ENCODE measurements around the gene SPRR5. TPM values are rescaled to one million over a fixed set of nuclear protein-coding genes. Genes with fewer than 3 reads are reported as not detected.

SPRR5 gene
- total and polyA plus RNA-seq, 2 donors (not counting 3 experiments of a cell fraction or from before 2014, with no cell fraction given) = not detected

DNA sequence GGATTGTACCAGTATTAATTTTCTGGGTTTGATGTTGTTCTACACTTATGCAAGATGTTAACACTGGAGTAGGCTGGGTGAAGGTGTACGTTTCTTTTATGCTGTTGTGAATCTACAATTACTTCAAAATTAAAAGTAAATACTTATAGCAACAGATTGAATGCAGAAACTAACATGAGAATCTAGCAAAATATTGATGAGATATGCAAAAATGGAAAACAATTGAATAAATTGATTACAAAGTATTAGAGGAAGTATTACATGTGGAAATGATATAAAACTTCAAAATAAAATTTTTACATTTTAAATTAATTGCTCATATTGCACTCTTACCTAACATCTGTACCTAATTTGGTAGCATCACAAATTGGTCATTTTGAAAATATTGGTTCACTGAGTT, 48.8 kb downstream of the SPRR5 start:
- intact Hi-C loops (cut with micrococcal nuclease) = no loop called here
- no peaks in the 10 kb centered on the region for H3K27me3 ChIP-seq (ENCODE audit: control insufficient read depth in 2 of 2, insufficient read depth in 2 of 2, low read length in 2 of 2)
- no peak overlapping the region for H3K27ac ChIP-seq (ENCODE audit: insufficient read depth, low read depth, low read length)
- no peak overlapping the region for H3K4me3 ChIP-seq (replicated peaks in 1 of 3; ENCODE audit: insufficient read depth in 1 of 3, low read depth in 1 of 3, low read length in 3 of 3)
- no peaks in the 10 kb centered on the region for H3K9me3 ChIP-seq (replicated peaks; ENCODE audit: control insufficient read depth, insufficient read depth, low read length)
- TF ChIP-seq EZH2 (IDR thresholded peaks at IDR 0.05; ENCODE audit: borderline replicate concordance, low read depth, low read length, severe bottlenecking) (no peak), MYC (IDR thresholded peaks at IDR 0.05; ENCODE audit: low read depth, low read length) (no peak), FOS (IDR thresholded peaks at IDR 0.05; ENCODE audit: borderline replicate concordance, insufficient read depth, low read length) (no peak), JUN (IDR thresholded peaks at IDR 0.05; ENCODE audit: borderline replicate concordance, insufficient read depth, insufficient read length, low read depth) (no peak), POLR2AphosphoS5 (IDR thresholded peaks at IDR 0.05; ENCODE audit: insufficient read depth, low read depth, low read length) (no peak), GATA2 (IDR thresholded peaks at IDR 0.05; ENCODE audit: insufficient read depth, insufficient read length, low read depth, low read length) (no peak), POLR2A (IDR thresholded peaks at IDR 0.05; ENCODE audit: low read depth, low read length) (no peak)
- TF ChIP-seq, protein P1, sequence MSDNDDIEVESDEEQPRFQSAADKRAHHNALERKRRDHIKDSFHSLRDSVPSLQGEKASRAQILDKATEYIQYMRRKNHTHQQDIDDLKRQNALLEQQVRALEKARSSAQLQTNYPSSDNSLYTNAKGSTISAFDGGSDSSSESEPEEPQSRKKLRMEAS (IDR thresholded peaks at IDR 0.05; ENCODE audit: insufficient read depth, insufficient read length) = no peak
- TF ChIP-seq, protein P2, sequence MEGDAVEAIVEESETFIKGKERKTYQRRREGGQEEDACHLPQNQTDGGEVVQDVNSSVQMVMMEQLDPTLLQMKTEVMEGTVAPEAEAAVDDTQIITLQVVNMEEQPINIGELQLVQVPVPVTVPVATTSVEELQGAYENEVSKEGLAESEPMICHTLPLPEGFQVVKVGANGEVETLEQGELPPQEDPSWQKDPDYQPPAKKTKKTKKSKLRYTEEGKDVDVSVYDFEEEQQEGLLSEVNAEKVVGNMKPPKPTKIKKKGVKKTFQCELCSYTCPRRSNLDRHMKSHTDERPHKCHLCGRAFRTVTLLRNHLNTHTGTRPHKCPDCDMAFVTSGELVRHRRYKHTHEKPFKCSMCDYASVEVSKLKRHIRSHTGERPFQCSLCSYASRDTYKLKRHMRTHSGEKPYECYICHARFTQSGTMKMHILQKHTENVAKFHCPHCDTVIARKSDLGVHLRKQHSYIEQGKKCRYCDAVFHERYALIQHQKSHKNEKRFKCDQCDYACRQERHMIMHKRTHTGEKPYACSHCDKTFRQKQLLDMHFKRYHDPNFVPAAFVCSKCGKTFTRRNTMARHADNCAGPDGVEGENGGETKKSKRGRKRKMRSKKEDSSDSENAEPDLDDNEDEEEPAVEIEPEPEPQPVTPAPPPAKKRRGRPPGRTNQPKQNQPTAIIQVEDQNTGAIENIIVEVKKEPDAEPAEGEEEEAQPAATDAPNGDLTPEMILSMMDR (IDR thresholded peaks at IDR 0.05; ENCODE audit: extremely low read depth in 1 of 2, insufficient read depth in 1 of 2, low read depth in 1 of 2, low read length in 2 of 2) = no peak
- H3K9ac ChIP-seq (replicated peaks; ENCODE audit: extremely low read depth, insufficient read depth, low read length) = no peak overlapping the region
- H3K79me2 ChIP-seq (ENCODE audit: control insufficient read depth, insufficient read depth, low read length) = no peaks in the 10 kb centered on the region
- no peaks in the 10 kb centered on the region for H3K4me1 ChIP-seq (ENCODE audit: control insufficient read depth, extremely low read depth, insufficient read depth, low read length)
- H3K4me2 ChIP-seq (ENCODE audit: insufficient read depth, low read length) = no peak overlapping the region
- no peaks in the 10 kb centered on the region for H3K9me1 ChIP-seq (replicated peaks; ENCODE audit: control insufficient read depth, extremely low read depth, insufficient read depth, low read length)
- no peaks in the 10 kb centered on the region for H4K20me1 ChIP-seq (replicated peaks; ENCODE audit: control insufficient read depth, extremely low read depth, insufficient read depth, low read length)
- FAIRE-seq (no peak), DNase-seq (ENCODE audit: low read depth, low spot score) (no peak)
- H3K36me3 ChIP-seq (ENCODE audit: control insufficient read depth in 2 of 2, extremely low read depth in 1 of 2, insufficient read depth in 2 of 2, low read length in 2 of 2) = no peaks in the 10 kb centered on the region
- no peak overlapping the region for H2AFZ ChIP-seq (ENCODE audit: low read depth, low read length)
- no TSS peak for BruUV-seq (replicated peaks)
- dilution Hi-C loops (cut with MboI; ENCODE audit: extremely low pct_ligation_motif_present, low sequenced_read_pairs) = no loop called here
- POLR2A ChIA-PET = no interaction called here
- CTCF ChIA-PET = no interaction called here

Measured in endothelial cell of umbilical vein (primary cell).